A549 (cell line): ENCODE measurements around the gene SKAP1.

Source experiments
- NR3C1 ChIP-seq: fragments of >200 bp; sonication (Bioruptor Twin); formaldehyde crosslinking; IDR thresholded peaks from 3 replicates; pipeline ENCODE4 v1.6.1; 2017
- POLR2A ChIP-seq: IDR thresholded peaks from 2 replicates; pipeline ENCODE4 v1.6.1; 2012; ENCODE audit warnings: mild to moderate bottlenecking, low read length
- TF ChIP-seq, protein P1 (sequence below): fragments of >200 bp; sonication (Bioruptor Twin); formaldehyde crosslinking; IDR thresholded peaks from 3 replicates; pipeline ENCODE4 v1.5.1; 2016
- TF ChIP-seq, protein P2 (sequence below): fragments of 250-450 bp; sonication (Bioruptor Pico); IDR thresholded peaks from 2 replicates; pipeline ENCODE4 v1.5.0; 2021; ENCODE audit warnings: mild to moderate bottlenecking, moderate library complexity, borderline replicate concordance

DNA sequence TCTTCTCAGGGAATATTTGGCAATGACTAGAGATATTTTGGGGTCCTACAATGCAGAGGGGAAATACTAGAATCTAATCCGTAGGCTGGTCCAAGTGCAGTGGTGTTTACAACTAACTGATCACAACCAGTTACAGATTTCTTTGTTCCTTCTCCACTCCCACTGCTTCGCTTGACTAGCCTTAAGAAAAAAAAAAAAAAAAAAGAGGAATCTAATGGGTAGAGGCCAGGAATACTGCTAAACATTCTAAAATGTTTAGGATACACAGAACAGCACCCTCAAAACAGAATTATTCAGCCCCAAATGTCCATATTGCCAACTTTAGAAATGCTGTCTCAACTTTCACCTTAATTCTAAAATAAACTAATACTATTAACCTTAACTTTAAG, 49.0 kb upstream of the SKAP1 start:
- TF ChIP-seq, protein P1, sequence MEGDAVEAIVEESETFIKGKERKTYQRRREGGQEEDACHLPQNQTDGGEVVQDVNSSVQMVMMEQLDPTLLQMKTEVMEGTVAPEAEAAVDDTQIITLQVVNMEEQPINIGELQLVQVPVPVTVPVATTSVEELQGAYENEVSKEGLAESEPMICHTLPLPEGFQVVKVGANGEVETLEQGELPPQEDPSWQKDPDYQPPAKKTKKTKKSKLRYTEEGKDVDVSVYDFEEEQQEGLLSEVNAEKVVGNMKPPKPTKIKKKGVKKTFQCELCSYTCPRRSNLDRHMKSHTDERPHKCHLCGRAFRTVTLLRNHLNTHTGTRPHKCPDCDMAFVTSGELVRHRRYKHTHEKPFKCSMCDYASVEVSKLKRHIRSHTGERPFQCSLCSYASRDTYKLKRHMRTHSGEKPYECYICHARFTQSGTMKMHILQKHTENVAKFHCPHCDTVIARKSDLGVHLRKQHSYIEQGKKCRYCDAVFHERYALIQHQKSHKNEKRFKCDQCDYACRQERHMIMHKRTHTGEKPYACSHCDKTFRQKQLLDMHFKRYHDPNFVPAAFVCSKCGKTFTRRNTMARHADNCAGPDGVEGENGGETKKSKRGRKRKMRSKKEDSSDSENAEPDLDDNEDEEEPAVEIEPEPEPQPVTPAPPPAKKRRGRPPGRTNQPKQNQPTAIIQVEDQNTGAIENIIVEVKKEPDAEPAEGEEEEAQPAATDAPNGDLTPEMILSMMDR, result no peak
- TF ChIP-seq, protein P2, sequence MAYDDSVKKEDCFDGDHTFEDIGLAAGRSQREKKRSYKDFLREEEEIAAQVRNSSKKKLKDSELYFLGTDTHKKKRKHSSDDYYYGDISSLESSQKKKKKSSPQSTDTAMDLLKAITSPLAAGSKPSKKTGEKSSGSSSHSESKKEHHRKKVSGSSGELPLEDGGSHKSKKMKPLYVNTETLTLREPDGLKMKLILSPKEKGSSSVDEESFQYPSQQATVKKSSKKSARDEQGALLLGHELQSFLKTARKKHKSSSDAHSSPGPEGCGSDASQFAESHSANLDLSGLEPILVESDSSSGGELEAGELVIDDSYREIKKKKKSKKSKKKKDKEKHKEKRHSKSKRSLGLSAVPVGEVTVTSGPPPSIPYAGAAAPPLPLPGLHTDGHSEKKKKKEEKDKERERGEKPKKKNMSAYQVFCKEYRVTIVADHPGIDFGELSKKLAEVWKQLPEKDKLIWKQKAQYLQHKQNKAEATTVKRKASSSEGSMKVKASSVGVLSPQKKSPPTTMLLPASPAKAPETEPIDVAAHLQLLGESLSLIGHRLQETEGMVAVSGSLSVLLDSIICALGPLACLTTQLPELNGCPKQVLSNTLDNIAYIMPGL (CRISPR knock-in tag), result no peak
- TF ChIP-seq NR3C1 (no peak), POLR2A (no peak)
